ENCODE results near the gene PLD6.

The PLD6 gene

GRCh38 chr17:17225901-17226300, 19.8 kb upstream of the PLD6 start:
- Histone ChIP-seq H3K27ac (ENCODE audit: low read depth, low read length) (no peak overlapping the region), H2AFZ (ENCODE audit: low read depth, low read length, severe bottlenecking) (no peak overlapping the region), H3F3A (ENCODE audit: insufficient read depth) (no peaks in the 10 kb centered on the region), H3K79me2 (ENCODE audit: insufficient read depth, low read length) (no peaks in the 10 kb centered on the region), H3K4me3 (ENCODE audit: insufficient read depth, low read length, poor library complexity, severe bottlenecking) (no peak overlapping the region), H3K9me2 (replicated peaks; ENCODE audit: insufficient read depth, low read length) (no peaks in the 10 kb centered on the region), H4K20me1 (ENCODE audit: low read depth, low read length) (no peaks in the 10 kb centered on the region), H3K9ac (ENCODE audit: low read length) (no peak overlapping the region), H3K27me3 (ENCODE audit: low read length) (no peaks in the 10 kb centered on the region), H3K9me3 (ENCODE audit: insufficient read depth, low read length) (no peaks in the 10 kb centered on the region), H3K4me2 (ENCODE audit: low read depth, low read length, poor library complexity, severe bottlenecking) (no peak overlapping the region), H3K36me3 (ENCODE audit: low read length) (no peaks in the 10 kb centered on the region; the same call in 1 of the 2 replicates)
- no peak for TF ChIP-seq CTCF (IDR thresholded peaks at IDR 0.05; ENCODE audit: insufficient read depth, low read length, poor library complexity, severe bottlenecking)
- no peak for TF ChIP-seq EZH2phosphoT487 (conservative IDR thresholded peaks at IDR 0.05; ENCODE audit: low read length)

- Histone ChIP-seq H3K9me3 (ENCODE audit: insufficient read depth, low read length) (no peaks in the 10 kb centered on the region), H3K9me2 (replicated peaks; ENCODE audit: insufficient read depth, low read length) (no peaks in the 10 kb centered on the region), H3K79me2 (ENCODE audit: insufficient read depth, low read length) (no peaks in the 10 kb centered on the region), H3K4me3 (ENCODE audit: insufficient read depth, low read length, poor library complexity, severe bottlenecking) (no peak overlapping the region), H3K9ac (ENCODE audit: low read length) (no peak overlapping the region), H3K4me2 (ENCODE audit: low read depth, low read length, poor library complexity, severe bottlenecking) (no peak overlapping the region), H3K27me3 (ENCODE audit: low read length) (no peaks in the 10 kb centered on the region), H3F3A (ENCODE audit: insufficient read depth) (no peaks in the 10 kb centered on the region), H3K36me3 (ENCODE audit: low read length) (no peaks in the 10 kb centered on the region; the same call in 1 of the 2 replicates), H3K27ac (ENCODE audit: low read depth, low read length) (no peak overlapping the region), H4K20me1 (ENCODE audit: low read depth, low read length) (no peaks in the 10 kb centered on the region), H2AFZ (ENCODE audit: low read depth, low read length, severe bottlenecking) (no peak overlapping the region)
- no peak for TF ChIP-seq CTCF (IDR thresholded peaks at IDR 0.05; ENCODE audit: insufficient read depth, low read length, poor library complexity, severe bottlenecking)
- no peak for TF ChIP-seq EZH2phosphoT487 (conservative IDR thresholded peaks at IDR 0.05; ENCODE audit: low read length)
Observed at GRCh38 chr17:17224137-17224536, 18.0 kb upstream of the PLD6 start.

GRCh38 chr17:17223736-17224135, 17.6 kb upstream of the PLD6 start:
- TF ChIP-seq CTCF (IDR thresholded peaks at IDR 0.05; ENCODE audit: insufficient read depth, low read length, poor library complexity, severe bottlenecking), result no peak
- no peak for TF ChIP-seq EZH2phosphoT487 (conservative IDR thresholded peaks at IDR 0.05; ENCODE audit: low read length)
- Histone ChIP-seq H3K79me2 (ENCODE audit: insufficient read depth, low read length) (no peaks in the 10 kb centered on the region), H3K36me3 (ENCODE audit: low read length) (no peaks in the 10 kb centered on the region; the same call in 1 of the 2 replicates), H3K27ac (ENCODE audit: low read depth, low read length) (no peak overlapping the region), H3F3A (ENCODE audit: insufficient read depth) (no peaks in the 10 kb centered on the region), H4K20me1 (ENCODE audit: low read depth, low read length) (no peaks in the 10 kb centered on the region), H3K4me2 (ENCODE audit: low read depth, low read length, poor library complexity, severe bottlenecking) (no peak overlapping the region), H3K9me2 (replicated peaks; ENCODE audit: insufficient read depth, low read length) (no peaks in the 10 kb centered on the region), H3K9ac (ENCODE audit: low read length) (no peak overlapping the region), H3K9me3 (ENCODE audit: insufficient read depth, low read length) (no peaks in the 10 kb centered on the region), H2AFZ (ENCODE audit: low read depth, low read length, severe bottlenecking) (no peak overlapping the region), H3K27me3 (ENCODE audit: low read length) (no peaks in the 10 kb centered on the region), H3K4me3 (ENCODE audit: insufficient read depth, low read length, poor library complexity, severe bottlenecking) (no peak overlapping the region)
